ENCODE data around the gene PERM1.
"Not testable (repeated sequence)": the region's sequence is repeated elsewhere in the genome, so short reads cannot be mapped to it uniquely, and the experiment has no call there.

Gene PERM1

DNA sequence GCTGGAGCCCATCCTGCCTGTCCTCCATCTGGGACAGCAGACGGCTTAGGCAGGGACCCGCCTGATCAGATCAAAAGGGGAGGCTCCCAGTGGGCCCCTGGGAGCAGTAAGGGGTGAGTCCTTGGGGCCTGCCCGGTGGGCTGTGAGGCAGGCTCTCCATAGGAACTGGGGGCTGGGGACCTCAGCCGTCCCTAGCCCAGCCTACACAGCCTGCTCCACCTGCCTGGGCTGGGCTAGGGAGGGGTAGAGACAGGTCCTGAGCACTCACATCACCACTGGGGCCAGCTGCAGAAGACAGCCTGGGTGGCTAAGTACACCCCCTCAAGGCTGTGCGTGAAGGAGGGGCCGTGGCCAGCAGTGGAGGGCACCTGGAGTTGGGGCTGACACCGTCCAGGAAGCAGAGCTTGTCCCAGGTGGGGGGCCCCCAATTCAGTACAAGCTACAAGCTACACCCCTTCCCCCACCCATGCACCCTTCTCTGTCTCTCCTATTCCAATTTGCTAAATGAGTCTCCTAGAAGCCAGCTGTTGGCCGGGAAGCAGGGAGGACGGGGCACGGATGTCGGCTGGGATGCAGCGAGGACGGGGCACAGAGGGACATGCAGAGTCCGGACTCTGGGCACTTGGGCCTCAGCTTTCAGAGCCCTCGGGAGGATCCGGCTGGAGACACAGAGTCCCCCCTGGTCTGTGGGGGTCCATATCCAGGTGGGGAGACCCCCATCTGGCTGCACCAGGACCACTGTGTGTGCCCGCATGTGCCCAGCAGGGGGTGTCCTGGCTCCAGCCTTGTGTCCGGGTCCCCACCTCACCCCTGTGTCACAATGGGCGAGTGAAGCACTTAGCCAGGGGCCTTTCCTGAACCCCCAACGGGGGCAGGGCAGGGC is 33.1 kb upstream of the PERM1 start:
- H3F3A ChIP-seq (ENCODE audit: insufficient read depth, low read length), result no peaks in the 10 kb centered on the region
- no peaks in the 10 kb centered on the region for H3K9me3 ChIP-seq (ENCODE audit: low read length)
- peak overlapping the region; percentile 80 for H3K4me3 ChIP-seq (ENCODE audit: low read depth, low read length, poor library complexity, severe bottlenecking)
- no peaks in the 10 kb centered on the region for H4K20me1 ChIP-seq (ENCODE audit: insufficient read depth, low read length)
- H3K27ac ChIP-seq (ENCODE audit: low read depth, low read length, poor library complexity, severe bottlenecking), result peak overlapping the region; percentile 55
- H3K36me3 ChIP-seq (ENCODE audit: insufficient read depth, low read length), result no peaks in the 10 kb centered on the region; the same call in 1 of the 2 replicates
- H3K9me2 ChIP-seq (ENCODE audit: low read depth, low read length), result no peaks in the 10 kb centered on the region
- no peak for TF ChIP-seq EZH2 (IDR thresholded peaks at IDR 0.05; ENCODE audit: borderline replicate concordance, low read length)
- TF ChIP-seq, protein P1, sequence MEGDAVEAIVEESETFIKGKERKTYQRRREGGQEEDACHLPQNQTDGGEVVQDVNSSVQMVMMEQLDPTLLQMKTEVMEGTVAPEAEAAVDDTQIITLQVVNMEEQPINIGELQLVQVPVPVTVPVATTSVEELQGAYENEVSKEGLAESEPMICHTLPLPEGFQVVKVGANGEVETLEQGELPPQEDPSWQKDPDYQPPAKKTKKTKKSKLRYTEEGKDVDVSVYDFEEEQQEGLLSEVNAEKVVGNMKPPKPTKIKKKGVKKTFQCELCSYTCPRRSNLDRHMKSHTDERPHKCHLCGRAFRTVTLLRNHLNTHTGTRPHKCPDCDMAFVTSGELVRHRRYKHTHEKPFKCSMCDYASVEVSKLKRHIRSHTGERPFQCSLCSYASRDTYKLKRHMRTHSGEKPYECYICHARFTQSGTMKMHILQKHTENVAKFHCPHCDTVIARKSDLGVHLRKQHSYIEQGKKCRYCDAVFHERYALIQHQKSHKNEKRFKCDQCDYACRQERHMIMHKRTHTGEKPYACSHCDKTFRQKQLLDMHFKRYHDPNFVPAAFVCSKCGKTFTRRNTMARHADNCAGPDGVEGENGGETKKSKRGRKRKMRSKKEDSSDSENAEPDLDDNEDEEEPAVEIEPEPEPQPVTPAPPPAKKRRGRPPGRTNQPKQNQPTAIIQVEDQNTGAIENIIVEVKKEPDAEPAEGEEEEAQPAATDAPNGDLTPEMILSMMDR (IDR thresholded peaks at IDR 0.05; ENCODE audit: low read length), result peak; percentile 45
- H3K9ac ChIP-seq (ENCODE audit: low read length), result peak overlapping the region; percentile 73
- H3K27me3 ChIP-seq (ENCODE audit: insufficient read depth, low read length), result no peaks in the 10 kb centered on the region
- no peak overlapping the region for H2AFZ ChIP-seq (ENCODE audit: low read length)
- no peaks in the 10 kb centered on the region for H3K79me2 ChIP-seq (ENCODE audit: insufficient read depth, low read length)
- peak overlapping the region; percentile 88 for H3K4me2 ChIP-seq (ENCODE audit: low read length)
- peaks cover 23% of the 10 kb centered on the region for H3K4me1 ChIP-seq (ENCODE audit: insufficient read depth, low read length, severe bottlenecking)

DNA sequence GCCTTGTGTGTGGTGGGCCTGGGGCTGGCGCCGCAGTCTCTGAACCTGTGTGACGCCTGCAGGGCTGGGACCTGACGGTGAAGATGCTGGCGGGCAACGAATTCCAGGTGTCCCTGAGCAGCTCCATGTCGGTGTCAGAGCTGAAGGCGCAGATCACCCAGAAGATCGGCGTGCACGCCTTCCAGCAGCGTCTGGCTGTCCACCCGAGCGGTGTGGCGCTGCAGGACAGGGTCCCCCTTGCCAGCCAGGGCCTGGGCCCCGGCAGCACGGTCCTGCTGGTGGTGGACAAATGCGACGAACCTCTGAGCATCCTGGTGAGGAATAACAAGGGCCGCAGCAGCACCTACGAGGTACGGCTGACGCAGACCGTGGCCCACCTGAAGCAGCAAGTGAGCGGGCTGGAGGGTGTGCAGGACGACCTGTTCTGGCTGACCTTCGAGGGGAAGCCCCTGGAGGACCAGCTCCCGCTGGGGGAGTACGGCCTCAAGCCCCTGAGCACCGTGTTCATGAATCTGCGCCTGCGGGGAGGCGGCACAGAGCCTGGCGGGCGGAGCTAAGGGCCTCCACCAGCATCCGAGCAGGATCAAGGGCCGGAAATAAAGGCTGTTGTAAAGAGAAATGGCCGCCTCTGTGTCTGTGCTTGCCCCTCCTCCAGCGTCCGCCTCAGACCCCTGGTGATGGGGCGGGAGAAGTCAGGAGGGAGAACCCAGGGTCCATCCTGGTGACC is 32.2 kb upstream of the PERM1 start:
- TF ChIP-seq, protein P1 (IDR thresholded peaks at IDR 0.05; ENCODE audit: low read length), result no peak
- no peak for TF ChIP-seq EZH2 (IDR thresholded peaks at IDR 0.05; ENCODE audit: borderline replicate concordance, low read length)
- Histone ChIP-seq H3K27me3 (ENCODE audit: insufficient read depth, low read length) (no peaks in the 10 kb centered on the region), H3K27ac (ENCODE audit: low read depth, low read length, poor library complexity, severe bottlenecking) (peak overlapping the region; percentile 55), H3K36me3 (ENCODE audit: insufficient read depth, low read length) (no peaks in the 10 kb centered on the region; the same call in 1 of the 2 replicates), H3K9me3 (ENCODE audit: low read length) (no peaks in the 10 kb centered on the region), H3K79me2 (ENCODE audit: insufficient read depth, low read length) (no peaks in the 10 kb centered on the region), H4K20me1 (ENCODE audit: insufficient read depth, low read length) (no peaks in the 10 kb centered on the region), H3F3A (ENCODE audit: insufficient read depth, low read length) (no peaks in the 10 kb centered on the region), H3K4me2 (ENCODE audit: low read length) (peak overlapping the region; percentile 88), H3K4me1 (ENCODE audit: insufficient read depth, low read length, severe bottlenecking) (peaks cover 23% of the 10 kb centered on the region), H3K4me3 (ENCODE audit: low read depth, low read length, poor library complexity, severe bottlenecking) (peak overlapping the region; percentile 80), H3K9me2 (ENCODE audit: low read depth, low read length) (no peaks in the 10 kb centered on the region), H3K9ac (ENCODE audit: low read length) (peak overlapping the region; percentile 73), H2AFZ (ENCODE audit: low read length) (no peak overlapping the region)

DNA sequence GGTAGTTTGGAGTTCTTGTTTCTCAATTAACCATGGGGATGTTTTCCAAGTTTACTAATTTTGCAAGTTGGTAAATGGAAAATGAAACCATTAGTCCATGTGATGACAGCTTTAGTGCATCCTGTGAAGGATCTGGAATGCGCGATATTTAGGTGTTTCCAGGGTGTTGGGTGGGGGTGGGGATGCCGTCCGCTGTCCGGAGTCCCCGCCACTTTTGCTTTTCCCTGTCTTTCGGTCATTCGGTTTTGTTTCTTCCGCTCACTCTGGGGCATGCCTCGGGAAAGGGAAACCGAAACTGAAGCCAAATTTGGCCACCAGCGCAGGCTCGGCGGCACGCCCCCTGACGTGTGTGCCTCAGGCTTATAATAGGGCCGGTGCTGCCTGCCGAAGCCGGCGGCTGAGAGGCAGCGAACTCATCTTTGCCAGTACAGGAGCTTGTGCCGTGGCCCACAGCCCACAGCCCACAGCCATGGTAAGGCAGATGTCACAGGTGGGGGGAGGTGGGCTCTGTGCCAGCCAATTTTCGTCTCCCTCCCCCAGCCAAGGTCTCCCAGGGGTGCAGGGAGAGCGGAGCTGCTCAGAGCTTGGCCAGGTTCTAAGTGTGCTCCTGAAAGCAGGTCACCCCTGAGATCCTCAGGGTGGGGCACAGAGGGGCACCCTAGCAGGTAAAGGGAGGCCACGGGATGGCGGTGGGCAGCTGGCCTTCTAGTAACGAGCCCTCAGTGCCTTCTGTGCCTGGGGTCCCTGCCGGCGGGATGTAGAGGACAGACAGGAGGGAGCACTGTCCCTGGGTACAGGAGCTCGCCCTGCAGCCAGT is 31.4 kb upstream of the PERM1 start, which contains the start of gene ISG15:
TSS of gene ISG15 (plus strand) at position 393 of the 817 bp plus-strand sequence. CDS start at position 470, 77 bp downstream.
- Histone ChIP-seq H3K4me3 (ENCODE audit: low read depth, low read length, poor library complexity, severe bottlenecking) (peak within 1 kb of the TSS; percentile 80), H3K4me2 (ENCODE audit: low read length) (peak within 1 kb of the TSS; percentile 88), H3K27me3 (ENCODE audit: insufficient read depth, low read length) (no peaks in the 10 kb centered on the region), H3K27ac (ENCODE audit: low read depth, low read length, poor library complexity, severe bottlenecking) (peak within 1 kb of the TSS; percentile 55), H3K4me1 (ENCODE audit: insufficient read depth, low read length, severe bottlenecking) (peaks cover 23% of the 10 kb centered on the region), H3K79me2 (ENCODE audit: insufficient read depth, low read length) (no peaks in the 10 kb centered on the region), H3K36me3 (ENCODE audit: insufficient read depth, low read length) (no peaks in the 10 kb centered on the region; the same call in 1 of the 2 replicates), H2AFZ (ENCODE audit: low read length) (0 out of 2 replicates have a peak within 1 kb of the TSS, but pooled peaks have one; percentile 32), H3K9me3 (ENCODE audit: low read length) (no peaks in the 10 kb centered on the region), H3F3A (ENCODE audit: insufficient read depth, low read length) (no peaks in the 10 kb centered on the region), H3K9ac (ENCODE audit: low read length) (peak within 1 kb of the TSS; percentile 73), H3K9me2 (ENCODE audit: low read depth, low read length) (no peaks in the 10 kb centered on the region), H4K20me1 (ENCODE audit: insufficient read depth, low read length) (no peaks in the 10 kb centered on the region)
- no peak for TF ChIP-seq EZH2 (IDR thresholded peaks at IDR 0.05; ENCODE audit: borderline replicate concordance, low read length)
- TF ChIP-seq, protein P1 (IDR thresholded peaks at IDR 0.05; ENCODE audit: low read length), result no peak

GRCh38 chr1:1012736-1013104 is 30.8 kb upstream of the PERM1 start:
- Histone ChIP-seq H2AFZ (ENCODE audit: low read length) (0 out of 2 replicates have a peak overlapping the region, but pooled peaks have one; percentile 32), H3K4me2 (ENCODE audit: low read length) (peak overlapping the region; percentile 88), H3K27ac (ENCODE audit: low read depth, low read length, poor library complexity, severe bottlenecking) (peak overlapping the region; percentile 3), H3K4me3 (ENCODE audit: low read depth, low read length, poor library complexity, severe bottlenecking) (peak overlapping the region; percentile 80), H3K4me1 (ENCODE audit: insufficient read depth, low read length, severe bottlenecking) (peaks cover 23% of the 10 kb centered on the region), H3K9ac (ENCODE audit: low read length) (peak overlapping the region; percentile 73)
- H3F3A ChIP-seq (ENCODE audit: insufficient read depth, low read length); H4K20me1 ChIP-seq (ENCODE audit: insufficient read depth, low read length); H3K79me2 ChIP-seq (ENCODE audit: insufficient read depth, low read length); H3K27me3 ChIP-seq (ENCODE audit: insufficient read depth, low read length); H3K36me3 ChIP-seq (ENCODE audit: insufficient read depth, low read length); H3K9me2 ChIP-seq (ENCODE audit: low read depth, low read length); H3K9me3 ChIP-seq (ENCODE audit: low read length): not testable (repeated sequence)

Data from OCI-LY1 (cell line).